ENCODE measurements around the gene ZNF74. TPM values are rescaled to one million over a fixed set of nuclear protein-coding genes. Genes with fewer than 3 reads are reported as not detected.

ZNF74 gene
- total and polyA plus RNA-seq, 5 experiments from 2014 or later: 6.7 to 14.5 (median 10.7) TPM

- Mint-ChIP-seq H3K27ac (peak overlapping the region in 1 of 10 donors; percentile 35), H3K36me3 (peaks cover 0 to 23% (median 14%) of the 10 kb centered on the region in 3 donors), H3K4me3 (peak overlapping the region in 5 of 10 donors; percentile 8 to 42 (median 26)), H3K4me1 (peaks cover 19 to 29% (median 21%) of the 10 kb centered on the region in 4 donors), H3K27me3 (peaks cover 20 to 31% (median 26%) of the 10 kb centered on the region in 5 donors), H3K9me3 (no peaks in the 10 kb centered on the region)
- ATAC-seq: no peak
- POLR2A ChIA-PET: no interaction called here
- peak in 1 of 10 donors; percentile 37 for DNase-seq
Measured at GRCh38 chr22:20439556-20439927, 45.6 kb downstream of the ZNF74 start.

GRCh38 chr22:20439928-20440575 lies 46.1 kb downstream of the ZNF74 start:
- Mint-ChIP-seq H3K36me3 (peaks cover 0 to 26% (median 20%) of the 10 kb centered on the region in 3 donors), H3K9me3 (no peaks in the 10 kb centered on the region), H3K27me3 (peaks cover 15 to 26% (median 21%) of the 10 kb centered on the region in 5 donors), H3K4me1 (peaks cover 16 to 25% (median 20%) of the 10 kb centered on the region in 4 donors), H3K4me3 (peak overlapping the region in 1 of 10 donors; percentile 42), H3K27ac (no peak overlapping the region)
- DNase-seq (no peak), ATAC-seq (no peak)
- POLR2A ChIA-PET: interaction anchor here (0.8 to 1.2 kb wide), 2 partner anchors 13 to 15 kb away, joined by 3 read pairs; no protein-coding TSS in a partner anchor

- Mint-ChIP-seq H3K4me1 (peaks cover 12 to 18% (median 17%) of the 10 kb centered on the region in 4 donors), H3K27ac (no peak overlapping the region), H3K36me3 (peaks cover 0 to 34% (median 21%) of the 10 kb centered on the region in 3 donors), H3K4me3 (peak overlapping the region in 1 of 10 donors; percentile 38), H3K27me3 (peaks cover 8 to 17% (median 12%) of the 10 kb centered on the region in 5 donors), H3K9me3 (no peaks in the 10 kb centered on the region)
- DNase-seq (no peak), ATAC-seq (no peak)
- POLR2A ChIA-PET: interaction anchor here (0.5 to 1.2 kb wide), 6 partner anchors 9 to 157 kb away, joined by 3 to 7 read pairs (median 3); no protein-coding TSS in a partner anchor
Measured at GRCh38 chr22:20440637-20441591, 47.0 kb downstream of the ZNF74 start.

GRCh38 chr22:20441631-20442484 lies 47.9 kb downstream of the ZNF74 start:
- POLR2A ChIA-PET: interaction anchor here (1.0 to 1.1 kb wide), 2 partner anchors 19 to 57 kb away, joined by 3 to 7 read pairs; no protein-coding TSS in a partner anchor
- DNase-seq: no peak
- H3K4me1 Mint-ChIP-seq: peaks cover 11 to 14% (median 13%) of the 10 kb centered on the region in 4 donors

GRCh38 chr22:20442485-20443284 lies 48.7 kb downstream of the ZNF74 start:
- ATAC-seq (no peak), DNase-seq (no peak)
- Mint-ChIP-seq H3K27me3 (peaks cover 0 to 7% (median 4%) of the 10 kb centered on the region in 5 donors), H3K27ac (no peak overlapping the region), H3K4me1 (peaks cover 7 to 9% (median 8%) of the 10 kb centered on the region in 4 donors), H3K36me3 (peaks cover 0 to 46% (median 23%) of the 10 kb centered on the region in 3 donors), H3K9me3 (no peaks in the 10 kb centered on the region), H3K4me3 (no peak overlapping the region)
- POLR2A ChIA-PET: no interaction called here

More at GRCh38 chr22:20441631-20442484, 47.9 kb downstream of the ZNF74 start:
- ATAC-seq: no peak
- Mint-ChIP-seq H3K36me3 (peaks cover 0 to 44% (median 23%) of the 10 kb centered on the region in 3 donors), H3K27ac (no peak overlapping the region), H3K9me3 (no peaks in the 10 kb centered on the region), H3K27me3 (peaks cover 6 to 12% (median 9%) of the 10 kb centered on the region in 5 donors), H3K4me3 (no peak overlapping the region)

GRCh38 chr22:20444325-20444724 lies 50.4 kb downstream of the ZNF74 start:
- POLR2A ChIA-PET: interaction anchor here (0.7 to 2.0 kb wide), 2 partner anchors 19 to 297 kb away, joined by 3 to 8 read pairs; no protein-coding TSS in a partner anchor
- H3K4me1 Mint-ChIP-seq: peaks cover 0 to 5% (median 3%) of the 10 kb centered on the region in 4 donors

GRCh38 chr22:20446383-20446970 lies 52.5 kb downstream of the ZNF74 start:
- Mint-ChIP-seq H3K4me3 (no peak overlapping the region), H3K36me3 (peaks cover 0 to 55% (median 23%) of the 10 kb centered on the region in 3 donors), H3K9me3 (no peaks in the 10 kb centered on the region), H3K27me3 (no peaks in the 10 kb centered on the region), H3K4me1 (peaks cover 0 to 5% (median 0%) of the 10 kb centered on the region in 4 donors), H3K27ac (no peak overlapping the region)
- no peak for DNase-seq
- POLR2A ChIA-PET: no interaction called here
- ATAC-seq: no peak

More at GRCh38 chr22:20444325-20444724, 50.4 kb downstream of the ZNF74 start:
- Mint-ChIP-seq H3K36me3 (peaks cover 0 to 46% (median 23%) of the 10 kb centered on the region in 3 donors), H3K4me3 (no peak overlapping the region), H3K27ac (no peak overlapping the region), H3K27me3 (peaks cover 0 to 2% (median 0%) of the 10 kb centered on the region in 5 donors), H3K9me3 (no peaks in the 10 kb centered on the region)
- DNase-seq: no peak
- no peak for ATAC-seq

- POLR2A ChIA-PET: no interaction called here
- Mint-ChIP-seq H3K36me3 (peaks cover 0 to 56% (median 16%) of the 10 kb centered on the region in 3 donors), H3K4me1 (peaks cover 0 to 2% (median under 1%) of the 10 kb centered on the region in 4 donors), H3K9me3 (no peaks in the 10 kb centered on the region), H3K27me3 (no peaks in the 10 kb centered on the region), H3K4me3 (no peak overlapping the region), H3K27ac (no peak overlapping the region)
- ATAC-seq (no peak), DNase-seq (no peak)
Measured at GRCh38 chr22:20448630-20449029, 54.7 kb downstream of the ZNF74 start.

- POLR2A ChIA-PET: no interaction called here
- H3K27ac Mint-ChIP-seq: no peak overlapping the region
Measured at GRCh38 chr22:20449819-20450550, 56.0 kb downstream of the ZNF74 start.

GRCh38 chr22:20450551-20450906 lies 56.6 kb downstream of the ZNF74 start:
- POLR2A ChIA-PET: no interaction called here
- H3K9me3 Mint-ChIP-seq: no peaks in the 10 kb centered on the region
- peaks cover 0 to 47% (median 8%) of the 10 kb centered on the region in 3 donors for H3K36me3 Mint-ChIP-seq
- DNase-seq: no peak
- peaks cover under 1 to 6% (median 3%) of the 10 kb centered on the region in 4 donors for H3K4me1 Mint-ChIP-seq
- no peak overlapping the region for H3K4me3 Mint-ChIP-seq
- no peaks in the 10 kb centered on the region for H3K27me3 Mint-ChIP-seq
- H3K27ac Mint-ChIP-seq: no peak overlapping the region
- ATAC-seq: no peak

More at GRCh38 chr22:20449819-20450550, 56.0 kb downstream of the ZNF74 start:
- Mint-ChIP-seq H3K9me3 (no peaks in the 10 kb centered on the region), H3K36me3 (peaks cover 0 to 47% (median 6%) of the 10 kb centered on the region in 3 donors), H3K4me1 (peaks cover 0 to 4% (median 2%) of the 10 kb centered on the region in 4 donors), H3K4me3 (no peak overlapping the region), H3K27me3 (no peaks in the 10 kb centered on the region)
- DNase-seq (no peak), ATAC-seq (no peak)
